Esophagus muscularis mucosa (tissue), 4 donors: ENCODE data around the gene DMXL1.

ENCODE experiments used
- CTCF ChIP-seq, 3 experiments: fragments of 200-600 bp in 2 of 3; fragments of 450-650 bp in 1 of 3; sonication (generic) in 2 of 3; IDR thresholded peaks; one replicate each; pipeline ENCODE4 v1.5.1; 2017 to 2019; ENCODE audit warnings: antibody characterized with exemption in 3 of 3, mild to moderate bottlenecking in 2 of 3, moderate library complexity in 1 of 3
- EP300 ChIP-seq: sonication (generic); formaldehyde crosslinking; IDR thresholded peaks from one replicate; pipeline ENCODE4 v1.6.1; 2017; ENCODE audit warnings: antibody characterized with exemption
- POLR2A ChIP-seq: fragments of 450-650 bp; IDR thresholded peaks from one replicate; pipeline ENCODE4 v1.6.1; 2017; ENCODE audit warnings: antibody characterized with exemption, moderate library complexity, mild to moderate bottlenecking, low read depth
- POLR2AphosphoS5 ChIP-seq, 2 donors: sonication (generic); formaldehyde crosslinking; IDR thresholded peaks; one replicate each; pipeline ENCODE4 v1.6.1; 2017; ENCODE audit warnings: antibody characterized with exemption in 2 of 2

DNA sequence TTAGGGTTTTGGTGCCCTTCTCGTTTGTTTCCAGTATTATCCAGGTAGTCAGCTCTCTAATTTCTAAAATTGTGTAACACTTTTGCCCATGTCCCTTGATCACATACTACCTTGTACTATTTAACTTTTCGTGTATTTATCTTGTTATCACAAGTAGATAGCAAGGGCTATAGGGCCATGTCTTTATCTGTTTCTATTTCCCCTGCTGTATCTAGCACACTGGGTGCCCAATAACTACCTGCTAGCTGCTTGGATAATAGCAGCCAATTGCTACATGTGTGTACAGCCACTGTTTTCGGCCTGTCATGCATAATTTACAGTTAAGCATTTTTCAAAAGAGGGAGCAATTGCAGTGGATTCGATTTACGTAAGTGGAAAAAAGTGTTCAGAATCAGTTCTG is 220.2 kb downstream of the DMXL1 start:
- TF ChIP-seq CTCF (IDR thresholded peaks at IDR 0.05) (no peak), EP300 (no peak), POLR2A (no peak), POLR2AphosphoS5 (IDR thresholded peaks at IDR 0.05) (no peak)
